ENCODE measurements around the gene PON1.

Gene PON1

DNA sequence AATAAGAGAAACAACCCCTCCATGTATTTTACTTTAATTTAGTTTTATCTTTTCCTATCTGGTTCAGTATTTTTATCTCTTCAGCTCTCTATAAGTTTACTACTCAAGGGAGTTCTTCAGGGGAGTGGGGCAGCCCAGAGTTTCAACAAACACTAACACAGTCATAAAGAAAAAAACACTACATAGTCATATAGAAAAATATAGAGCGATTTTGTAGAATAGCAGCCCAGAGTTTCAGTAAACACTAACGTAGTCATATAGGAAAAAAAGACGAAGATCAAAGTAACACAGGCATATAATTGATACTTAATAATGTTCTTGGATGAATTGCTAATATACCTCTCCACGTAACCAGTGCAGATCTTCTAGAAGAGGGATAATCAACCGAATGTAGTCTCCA lies 54.7 kb downstream of the PON1 start:
- TF ChIP-seq, protein P1, sequence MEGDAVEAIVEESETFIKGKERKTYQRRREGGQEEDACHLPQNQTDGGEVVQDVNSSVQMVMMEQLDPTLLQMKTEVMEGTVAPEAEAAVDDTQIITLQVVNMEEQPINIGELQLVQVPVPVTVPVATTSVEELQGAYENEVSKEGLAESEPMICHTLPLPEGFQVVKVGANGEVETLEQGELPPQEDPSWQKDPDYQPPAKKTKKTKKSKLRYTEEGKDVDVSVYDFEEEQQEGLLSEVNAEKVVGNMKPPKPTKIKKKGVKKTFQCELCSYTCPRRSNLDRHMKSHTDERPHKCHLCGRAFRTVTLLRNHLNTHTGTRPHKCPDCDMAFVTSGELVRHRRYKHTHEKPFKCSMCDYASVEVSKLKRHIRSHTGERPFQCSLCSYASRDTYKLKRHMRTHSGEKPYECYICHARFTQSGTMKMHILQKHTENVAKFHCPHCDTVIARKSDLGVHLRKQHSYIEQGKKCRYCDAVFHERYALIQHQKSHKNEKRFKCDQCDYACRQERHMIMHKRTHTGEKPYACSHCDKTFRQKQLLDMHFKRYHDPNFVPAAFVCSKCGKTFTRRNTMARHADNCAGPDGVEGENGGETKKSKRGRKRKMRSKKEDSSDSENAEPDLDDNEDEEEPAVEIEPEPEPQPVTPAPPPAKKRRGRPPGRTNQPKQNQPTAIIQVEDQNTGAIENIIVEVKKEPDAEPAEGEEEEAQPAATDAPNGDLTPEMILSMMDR (IDR thresholded peaks at IDR 0.05; ENCODE audit: low read depth, low read length), result no peak
- no peak for TF ChIP-seq EZH2phosphoT487 (IDR thresholded peaks at IDR 0.05; ENCODE audit: low read depth)
- Histone ChIP-seq H4K20me1 (ENCODE audit: insufficient read depth, low read length) (no peaks in the 10 kb centered on the region), H3K36me3 (replicated peaks; ENCODE audit: low read depth, low read length) (no peaks in the 10 kb centered on the region), H3K4me1 (ENCODE audit: low read length) (peaks cover 5% of the 10 kb centered on the region; the same call in 1 of the 2 replicates), H3K9me3 (ENCODE audit: insufficient read depth, low read length) (no peaks in the 10 kb centered on the region), H3K4me3 (ENCODE audit: low read length) (no peak overlapping the region), H2AFZ (ENCODE audit: low read depth, low read length) (no peak overlapping the region), H3K79me2 (ENCODE audit: low read length) (no peaks in the 10 kb centered on the region), H3K9ac (ENCODE audit: low read length) (no peak overlapping the region), H3K4me2 (ENCODE audit: low read length) (no peak overlapping the region), H3K27me3 (ENCODE audit: low read depth, low read length) (no peaks in the 10 kb centered on the region), H3K27ac (ENCODE audit: low read length) (no peak overlapping the region)

DNA sequence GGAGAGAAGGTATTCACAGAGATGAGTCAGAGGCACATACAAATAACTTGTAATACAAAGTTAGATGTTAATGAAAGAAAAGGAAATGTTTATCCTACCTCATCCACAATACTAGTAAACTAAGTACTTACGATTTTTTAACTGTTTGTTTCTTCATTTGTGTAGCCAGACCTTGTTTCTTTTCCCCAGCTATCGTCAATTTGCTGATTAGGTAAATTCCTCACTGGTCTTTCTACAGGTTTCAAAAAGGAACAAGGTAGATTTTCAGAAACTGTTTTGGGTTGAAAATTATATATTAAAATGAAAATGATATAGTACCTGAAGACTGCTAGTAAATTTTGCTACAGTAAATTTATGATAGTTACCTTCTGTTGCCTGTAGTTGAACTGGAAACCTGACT lies 56.6 kb downstream of the PON1 start:
- Histone ChIP-seq H2AFZ (ENCODE audit: low read depth, low read length) (no peak overlapping the region), H3K4me2 (ENCODE audit: low read length) (no peak overlapping the region)

DNA sequence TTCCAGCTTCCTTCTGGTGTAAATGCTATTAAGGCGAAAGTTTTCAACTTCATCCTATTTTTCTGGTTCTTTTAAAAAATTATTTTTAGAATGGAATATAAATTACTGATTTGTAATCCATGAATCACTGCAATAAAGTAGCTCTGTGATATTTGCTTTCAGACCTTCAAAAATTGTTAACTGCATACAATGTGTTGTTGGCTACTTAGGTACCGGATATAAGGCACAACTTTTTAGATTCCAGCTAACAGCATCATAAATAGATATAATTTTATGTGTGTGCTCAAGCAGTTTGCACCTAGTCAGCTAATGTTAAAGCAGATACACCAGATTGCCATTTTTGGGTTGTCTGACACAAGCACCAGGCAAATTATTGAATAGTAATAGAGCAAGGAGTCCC lies 58.7 kb downstream of the PON1 start:
- no peak overlapping the region for H3K4me2 ChIP-seq (ENCODE audit: low read length)
- no peak for TF ChIP-seq EZH2phosphoT487 (IDR thresholded peaks at IDR 0.05; ENCODE audit: low read depth)
- TF ChIP-seq, protein P1 (IDR thresholded peaks at IDR 0.05; ENCODE audit: low read depth, low read length), result no peak

More for the DNA sequence above, 56.6 kb downstream of the PON1 start:
- Histone ChIP-seq H3K27ac (ENCODE audit: low read length) (no peak overlapping the region), H3K79me2 (ENCODE audit: low read length) (no peaks in the 10 kb centered on the region), H3K9me3 (ENCODE audit: insufficient read depth, low read length) (no peaks in the 10 kb centered on the region), H3K4me1 (ENCODE audit: low read length) (peaks cover 5% of the 10 kb centered on the region; the same call in 1 of the 2 replicates), H3K36me3 (replicated peaks; ENCODE audit: low read depth, low read length) (no peaks in the 10 kb centered on the region), H4K20me1 (ENCODE audit: insufficient read depth, low read length) (no peaks in the 10 kb centered on the region), H3K9ac (ENCODE audit: low read length) (no peak overlapping the region), H3K4me3 (ENCODE audit: low read length) (no peak overlapping the region), H3K27me3 (ENCODE audit: low read depth, low read length) (no peaks in the 10 kb centered on the region)
- TF ChIP-seq EZH2phosphoT487 (IDR thresholded peaks at IDR 0.05; ENCODE audit: low read depth), result no peak
- TF ChIP-seq, protein P1 (IDR thresholded peaks at IDR 0.05; ENCODE audit: low read depth, low read length), result no peak

DNA sequence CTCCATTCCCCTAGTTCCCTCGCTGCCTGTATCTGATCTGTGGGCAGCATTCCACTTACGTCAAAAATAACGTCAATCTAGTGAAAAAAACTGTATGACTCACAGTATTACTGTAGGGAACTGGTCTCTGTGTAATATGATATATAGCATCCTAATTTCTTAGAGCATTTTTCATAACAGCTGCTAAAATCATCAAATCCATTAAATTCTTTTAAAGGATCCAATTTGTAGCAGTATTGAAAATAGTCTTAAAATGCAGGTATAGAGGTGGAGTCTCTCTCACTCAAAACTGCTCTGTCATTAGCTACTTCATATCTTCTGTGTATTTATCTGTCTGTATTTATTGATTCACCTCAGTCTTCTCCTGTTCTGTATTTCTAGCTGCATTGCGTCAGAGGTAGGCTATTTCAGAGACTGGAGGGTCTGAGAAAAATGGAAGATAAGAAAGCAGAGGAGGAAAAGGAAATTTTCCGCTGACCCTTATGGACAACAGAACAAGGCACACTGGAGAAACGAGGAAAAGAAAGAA lies 59.9 kb downstream of the PON1 start:
- Histone ChIP-seq H3K9me3 (ENCODE audit: insufficient read depth, low read length) (no peaks in the 10 kb centered on the region), H3K27ac (ENCODE audit: low read length) (no peak overlapping the region), H3K79me2 (ENCODE audit: low read length) (no peaks in the 10 kb centered on the region), H3K27me3 (ENCODE audit: low read depth, low read length) (no peaks in the 10 kb centered on the region), H4K20me1 (ENCODE audit: insufficient read depth, low read length) (no peaks in the 10 kb centered on the region), H2AFZ (ENCODE audit: low read depth, low read length) (no peak overlapping the region), H3K36me3 (replicated peaks; ENCODE audit: low read depth, low read length) (no peaks in the 10 kb centered on the region), H3K4me1 (ENCODE audit: low read length) (no peaks in the 10 kb centered on the region), H3K4me2 (ENCODE audit: low read length) (no peak overlapping the region), H3K4me3 (ENCODE audit: low read length) (no peak overlapping the region), H3K9ac (ENCODE audit: low read length) (no peak overlapping the region)
- no peak for TF ChIP-seq EZH2phosphoT487 (IDR thresholded peaks at IDR 0.05; ENCODE audit: low read depth)
- TF ChIP-seq, protein P1 (IDR thresholded peaks at IDR 0.05; ENCODE audit: low read depth, low read length), result no peak

More for the DNA sequence above, 58.7 kb downstream of the PON1 start:
- H4K20me1 ChIP-seq (ENCODE audit: insufficient read depth, low read length), result no peaks in the 10 kb centered on the region
- no peaks in the 10 kb centered on the region for H3K9me3 ChIP-seq (ENCODE audit: insufficient read depth, low read length)
- no peak overlapping the region for H3K4me3 ChIP-seq (ENCODE audit: low read length)
- no peak overlapping the region for H2AFZ ChIP-seq (ENCODE audit: low read depth, low read length)
- H3K27ac ChIP-seq (ENCODE audit: low read length), result no peak overlapping the region
- no peaks in the 10 kb centered on the region for H3K79me2 ChIP-seq (ENCODE audit: low read length)
- no peaks in the 10 kb centered on the region for H3K27me3 ChIP-seq (ENCODE audit: low read depth, low read length)
- H3K4me1 ChIP-seq (ENCODE audit: low read length), result peaks cover 5% of the 10 kb centered on the region; the same call in 1 of the 2 replicates
- H3K9ac ChIP-seq (ENCODE audit: low read length), result no peak overlapping the region
- H3K36me3 ChIP-seq (replicated peaks; ENCODE audit: low read depth, low read length), result no peaks in the 10 kb centered on the region
